Muscle layer of duodenum (tissue), 2 donors: ENCODE results near the gene OR8I2.
"Not testable (repeated sequence)": the region's sequence is repeated elsewhere in the genome, so short reads cannot be mapped to it uniquely, and the experiment has no call there.

Experiments
- H3K27ac ChIP-seq: one replicate; pipeline ENCODE4 v1.7.0; 2013; ENCODE audit warnings: mild to moderate bottlenecking, low read length
- H3K27me3 ChIP-seq: one replicate; pipeline ENCODE4 v1.7.0; 2013; ENCODE audit warnings: low read depth, mild to moderate bottlenecking, control low read depth, low read length
- H3K36me3 ChIP-seq, 2 donors: one replicate each; pipeline ENCODE4 v1.7.0; 2013; ENCODE audit warnings: low read length in 2 of 2, control low read depth in 1 of 2, mild to moderate bottlenecking in 1 of 2; ENCODE audit not compliant: insufficient read depth in 2 of 2, control insufficient read depth in 1 of 2
- H3K4me1 ChIP-seq, 2 donors: one replicate each; pipeline ENCODE4 v1.7.0; 2013; ENCODE audit warnings: low read length in 2 of 2, mild to moderate bottlenecking in 2 of 2, control low read depth in 1 of 2, moderate library complexity in 1 of 2; ENCODE audit not compliant: insufficient read depth in 2 of 2, control insufficient read depth in 1 of 2
- H3K4me3 ChIP-seq, 2 donors: one replicate each; pipeline ENCODE4 v1.7.0; 2013; ENCODE audit warnings: low read length in 2 of 2, low read depth in 1 of 2, mild to moderate bottlenecking in 1 of 2
- H3K9me3 ChIP-seq, 2 donors: one replicate each; pipeline ENCODE4 v1.7.0; 2013; ENCODE audit warnings: low read length in 2 of 2, control low read depth in 1 of 2, mild to moderate bottlenecking in 1 of 2; ENCODE audit not compliant: control insufficient read depth in 1 of 2
- donor health status: healthy.

Gene OR8I2

DNA sequence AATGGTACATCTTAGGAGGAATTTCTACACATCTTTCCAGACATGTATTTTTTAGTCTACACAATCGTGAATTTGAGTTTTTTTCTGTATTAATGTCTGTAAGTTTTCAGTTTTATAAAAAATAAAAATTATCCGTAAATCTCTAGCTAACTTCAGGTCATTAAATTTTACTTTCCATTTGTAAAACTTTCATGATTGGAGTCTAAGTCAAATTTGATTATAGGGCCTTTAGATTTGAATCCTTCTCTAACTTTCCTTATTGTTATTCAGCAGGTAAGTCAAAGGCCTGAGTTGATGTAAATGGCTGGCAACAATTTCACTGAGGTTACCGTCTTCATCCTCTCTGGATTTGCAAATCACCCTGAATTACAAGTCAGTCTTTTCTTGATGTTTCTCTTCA, at the start of gene OR8I2:
Gene OR8I2, plus strand, starts transcription at position 301 of the 400 bp plus-strand sequence. Its CDS starts 0 bp downstream, at position 301.
- Histone ChIP-seq H3K27me3 (no peaks in the 10 kb centered on the region), H3K27ac (no peak within 1 kb of the TSS), H3K4me1 (no peaks in the 10 kb centered on the region), H3K4me3 (no peak within 1 kb of the TSS), H3K9me3 (no peaks in the 10 kb centered on the region), H3K36me3 (no peaks in the 10 kb centered on the region)

DNA sequence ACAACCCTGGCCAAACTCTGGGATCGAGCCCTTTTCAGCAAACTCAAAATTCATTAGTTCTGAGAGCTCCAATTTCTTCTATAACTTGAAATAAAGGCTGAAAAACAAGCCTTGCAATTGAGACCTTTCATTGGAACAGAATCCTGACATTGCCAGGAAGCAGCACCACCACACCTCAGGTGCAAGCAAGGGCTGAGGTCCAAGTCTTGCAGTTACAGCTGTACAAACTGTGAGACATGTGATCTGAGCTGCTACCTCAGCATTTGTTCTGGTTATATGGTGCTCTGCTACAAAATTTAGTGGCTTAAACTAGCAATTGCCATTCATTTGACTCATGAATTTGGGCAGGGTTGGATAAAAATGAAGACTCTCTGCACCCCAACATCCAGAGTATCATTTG, 47.6 kb upstream of the OR8I2 start:
- Histone ChIP-seq H3K4me1 (no peaks in the 10 kb centered on the region), H3K27me3 (no peaks in the 10 kb centered on the region), H3K4me3 (no peak overlapping the region), H3K36me3 (no peaks in the 10 kb centered on the region), H3K9me3 (peaks cover 0 to 2% of the 10 kb centered on the region in 2 donors), H3K27ac (no peak overlapping the region)

DNA sequence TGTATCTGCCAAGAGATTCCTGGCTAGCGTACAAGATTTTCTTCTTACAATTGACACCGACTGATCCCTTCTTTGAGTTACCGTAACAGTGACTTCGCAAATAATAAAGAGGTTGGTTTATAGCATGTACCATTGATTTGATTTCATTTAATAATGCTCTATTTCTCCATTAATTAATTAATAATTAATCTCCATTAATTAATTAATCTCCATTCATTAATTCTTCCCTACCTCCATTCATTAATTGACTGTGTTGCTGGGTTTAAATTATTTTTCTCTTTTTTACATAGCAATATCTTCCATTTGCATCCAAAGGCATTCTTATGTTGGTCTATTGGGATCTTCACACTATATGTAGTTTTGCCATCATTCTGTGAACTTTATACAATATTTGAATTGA, 44.6 kb upstream of the OR8I2 start:
- Histone ChIP-seq H3K4me1 (no peaks in the 10 kb centered on the region), H3K9me3 (no peaks in the 10 kb centered on the region), H3K27me3 (no peaks in the 10 kb centered on the region), H3K27ac (no peak overlapping the region), H3K36me3 (no peaks in the 10 kb centered on the region), H3K4me3 (no peak overlapping the region)

- Histone ChIP-seq H3K4me3 (no peak overlapping the region), H3K27me3 (no peaks in the 10 kb centered on the region), H3K4me1 (no peaks in the 10 kb centered on the region), H3K9me3 (no peaks in the 10 kb centered on the region), H3K36me3 (no peaks in the 10 kb centered on the region), H3K27ac (no peak overlapping the region)
Measured at GRCh38 chr11:56049487-56049886, 43.6 kb upstream of the OR8I2 start.

GRCh38 chr11:56056366-56056765, 36.7 kb upstream of the OR8I2 start:
- not testable (repeated sequence) for H3K36me3 ChIP-seq, H3K4me3 ChIP-seq, H3K27me3 ChIP-seq, H3K27ac ChIP-seq, H3K4me1 ChIP-seq, H3K9me3 ChIP-seq

DNA sequence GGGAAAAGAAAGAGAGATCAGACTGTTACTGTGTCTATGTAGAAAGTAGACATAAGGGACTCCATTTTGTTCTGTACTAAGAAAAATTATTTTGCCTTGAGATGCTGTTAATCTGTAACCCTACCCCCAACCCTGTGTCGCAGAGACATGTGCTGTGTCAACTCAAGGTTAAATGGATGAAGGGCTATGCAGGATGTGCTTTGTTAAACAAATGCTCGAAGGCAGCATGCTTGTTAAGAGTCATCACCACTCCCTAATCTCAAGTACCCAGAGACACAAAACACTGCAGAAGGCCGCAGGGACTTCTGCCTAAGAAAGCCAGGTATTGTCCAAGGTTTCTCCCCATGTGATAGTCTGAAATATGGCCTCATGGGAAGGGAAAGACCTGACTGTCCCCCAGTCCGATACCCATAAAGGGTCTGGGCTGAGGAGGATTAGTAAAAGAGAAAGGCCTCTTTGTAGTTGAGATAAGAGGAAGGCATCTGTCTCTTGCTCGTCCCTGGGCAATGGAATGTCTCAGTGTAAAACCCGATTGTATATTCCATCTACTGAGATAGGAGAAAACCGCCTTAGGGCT, 35.4 kb upstream of the OR8I2 start:
- not testable (repeated sequence) for H3K9me3 ChIP-seq, H3K36me3 ChIP-seq, H3K27ac ChIP-seq, H3K4me3 ChIP-seq, H3K4me1 ChIP-seq, H3K27me3 ChIP-seq

DNA sequence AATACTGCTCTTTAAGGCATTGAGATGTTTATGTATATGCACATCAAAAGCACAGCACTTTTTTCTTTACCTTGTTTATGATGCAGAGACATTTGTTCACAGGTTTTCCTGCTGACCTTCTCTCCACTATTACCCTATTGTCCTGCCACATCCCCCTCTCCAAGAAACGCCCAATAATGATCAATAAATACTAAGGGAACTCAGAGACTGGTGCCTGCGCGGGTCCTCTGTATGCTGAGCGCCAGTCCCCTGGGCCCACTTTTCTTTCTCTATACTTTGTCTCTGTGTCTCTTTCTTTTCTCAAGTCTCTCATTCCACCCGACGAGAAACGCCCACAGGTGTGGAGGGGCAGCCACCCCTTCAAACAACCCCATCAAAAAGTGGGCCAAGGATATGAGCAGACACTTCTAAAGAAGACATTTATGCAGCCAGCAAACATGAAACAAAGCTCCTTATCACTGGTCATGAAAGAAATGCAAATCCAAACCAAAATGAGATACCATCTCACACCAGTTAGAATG, 34.8 kb upstream of the OR8I2 start:
- not testable (repeated sequence) for H3K9me3 ChIP-seq, H3K4me3 ChIP-seq, H3K27ac ChIP-seq, H3K4me1 ChIP-seq, H3K27me3 ChIP-seq, H3K36me3 ChIP-seq

GRCh38 chr11:56066980-56067379, 26.1 kb upstream of the OR8I2 start:
- Histone ChIP-seq H3K27ac (no peak overlapping the region), H3K4me1 (no peaks in the 10 kb centered on the region), H3K9me3 (no peaks in the 10 kb centered on the region), H3K27me3 (no peaks in the 10 kb centered on the region), H3K36me3 (no peaks in the 10 kb centered on the region), H3K4me3 (no peak overlapping the region)

DNA sequence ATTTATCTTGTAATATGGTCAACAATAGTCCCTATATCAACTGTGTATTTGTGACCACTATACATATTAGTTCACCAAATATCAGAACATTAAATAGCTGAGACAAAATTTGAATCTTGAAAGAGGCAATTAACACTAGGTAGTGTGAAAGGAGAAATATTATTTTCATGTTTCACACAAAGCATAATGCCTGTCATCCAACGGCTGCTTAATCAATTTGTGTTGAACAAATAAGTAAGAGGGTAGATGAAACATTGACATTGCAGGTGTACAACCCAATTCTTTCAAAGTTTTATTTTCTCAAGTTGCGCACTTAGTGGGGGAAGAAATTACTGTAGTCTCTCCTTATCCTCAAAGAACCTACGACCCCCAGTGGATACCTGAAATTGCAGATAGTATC, 3.4 kb upstream of the OR8I2 start:
- no peaks in the 10 kb centered on the region for H3K4me1 ChIP-seq
- no peaks in the 10 kb centered on the region for H3K36me3 ChIP-seq
- H3K4me3 ChIP-seq = no peak overlapping the region
- no peaks in the 10 kb centered on the region for H3K27me3 ChIP-seq
- no peaks in the 10 kb centered on the region for H3K9me3 ChIP-seq
- H3K27ac ChIP-seq = no peak overlapping the region

DNA sequence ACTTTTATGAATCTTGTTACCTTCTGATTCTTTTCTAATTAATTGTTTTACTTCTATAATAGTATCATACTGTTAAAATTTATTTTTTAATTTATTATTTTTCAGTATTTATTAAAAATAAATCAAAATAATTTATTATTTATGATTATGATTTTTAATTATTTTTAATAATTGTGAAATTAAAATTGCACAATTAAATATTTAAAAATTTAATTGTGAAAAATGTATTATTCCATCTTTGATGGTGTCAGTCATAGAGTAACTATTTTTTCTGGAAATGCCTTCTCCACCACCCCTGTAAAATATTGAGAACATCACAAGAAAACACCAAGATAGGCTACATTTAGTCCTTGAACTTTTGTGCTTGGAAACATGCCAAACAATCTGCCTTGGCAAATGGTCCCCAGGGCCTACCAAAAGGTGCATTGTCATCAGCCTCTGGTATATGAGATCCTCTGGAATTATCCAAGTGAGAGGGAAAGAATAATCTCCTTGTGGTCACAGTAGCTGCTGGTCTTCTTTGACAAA, 10.2 kb downstream of the OR8I2 start, which contains the start of gene OR8H2:
Gene OR8H2, plus strand, starts transcription at position 478 of the 528 bp plus-strand sequence. CDS start 1,356 bp downstream, outside the sequence.
- Histone ChIP-seq H3K9me3 (no peaks in the 10 kb centered on the region), H3K4me1 (no peaks in the 10 kb centered on the region), H3K36me3 (no peaks in the 10 kb centered on the region), H3K27me3 (no peaks in the 10 kb centered on the region), H3K4me3 (no peak within 1 kb of the TSS), H3K27ac (no peak within 1 kb of the TSS)

DNA sequence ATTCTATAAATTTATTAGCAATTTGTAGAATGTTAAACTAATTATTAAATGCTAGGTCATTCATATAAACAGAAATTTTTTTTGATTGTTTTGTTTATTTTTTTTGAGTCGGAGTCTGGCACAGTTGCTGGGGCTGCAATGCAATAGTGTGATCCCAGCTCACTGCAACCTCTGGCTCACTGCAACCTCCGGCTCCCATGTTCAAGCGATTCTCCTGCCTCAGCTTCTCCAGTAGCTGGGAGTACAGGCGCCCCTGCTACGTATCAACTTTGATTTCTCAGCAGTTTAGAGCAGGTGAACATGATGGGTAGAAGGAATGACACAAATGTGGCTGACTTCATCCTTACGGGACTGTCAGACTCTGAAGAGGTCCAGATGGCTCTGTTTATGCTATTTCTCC, 29.0 kb downstream of the OR8I2 start, which contains the start of gene OR8H3:
Gene OR8H3, plus strand, starts transcription at position 301 of the 400 bp plus-strand sequence. Its CDS starts 0 bp downstream, at position 301.
- Histone ChIP-seq H3K27me3 (no peaks in the 10 kb centered on the region), H3K4me3 (no peak within 1 kb of the TSS), H3K4me1 (no peaks in the 10 kb centered on the region), H3K36me3 (no peaks in the 10 kb centered on the region), H3K9me3 (peaks cover 0 to under 1% of the 10 kb centered on the region in 2 donors), H3K27ac (no peak within 1 kb of the TSS)
